Measurements from ENCODE around the gene STARD9.
A peak's percentile ranks its signal among the peaks of the same experiment; 100 is the strongest.

DNA sequence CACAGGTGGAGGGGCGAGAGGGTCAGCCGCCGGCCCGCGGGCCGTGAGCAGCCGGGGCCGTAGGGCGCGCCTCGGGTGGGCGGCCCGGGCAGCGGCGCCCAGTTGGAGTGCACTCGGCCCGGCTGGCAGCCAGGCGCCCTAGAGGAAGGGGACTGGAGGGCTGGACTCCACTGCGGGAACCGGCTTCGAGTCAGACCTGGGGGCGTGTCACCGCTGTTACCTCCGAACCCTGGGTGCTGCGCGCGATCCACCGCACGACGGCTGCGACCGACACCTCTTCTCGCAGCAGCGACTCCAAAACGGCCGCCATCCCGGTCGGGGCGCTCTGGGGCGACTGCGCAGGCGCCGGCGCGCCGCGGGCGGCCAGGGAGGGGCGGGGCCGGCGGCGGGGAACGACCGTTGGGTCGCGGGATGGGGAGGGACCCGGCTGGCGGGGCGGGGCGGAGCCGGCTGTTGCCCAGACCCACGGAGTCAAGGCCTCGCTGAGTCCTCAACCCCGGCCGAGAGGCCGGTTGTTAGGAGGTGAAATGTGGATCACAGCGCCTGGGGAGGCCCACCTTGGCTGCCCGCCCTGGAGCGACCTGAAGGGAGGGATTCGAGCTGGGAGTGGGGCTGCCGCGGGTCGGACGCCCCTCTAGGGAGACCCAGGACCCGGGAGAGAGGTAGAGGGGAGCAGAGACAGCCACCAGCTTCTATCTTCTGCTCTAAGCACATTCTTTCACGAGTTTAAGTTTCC is 161.6 kb downstream of the STARD9 start, which contains the start of gene CDAN1:
- peak in 1 of 3 experiments; percentile 2 for TF ChIP-seq CTCF (optimal IDR thresholded peaks at IDR 0.05 in 1 of 3, IDR thresholded peaks at IDR 0.05 in 1 of 3, conservative IDR thresholded peaks at IDR 0.05 in 1 of 3; ENCODE audit: extremely low read depth in 1 of 3, insufficient read depth in 2 of 3, low read length in 3 of 3)
- no peak for TF ChIP-seq EZH2 (IDR thresholded peaks at IDR 0.05; ENCODE audit: low read length)

Measured in keratinocyte (primary cell).